Effector memory CD8-positive, alpha-beta T cell (primary cell): Measurements from ENCODE around the gene CRIM1.

Experiments
- ATAC-seq: fragments of 150-1000 bp; cut with Tn5 transposase; replicated peaks from 2 replicates; pipeline ENCODE4 v1.10.0; 2021; ENCODE audit warnings: mild to moderate bottlenecking, moderate library complexity
- DNase-seq, 3 experiments: peaks; one replicate each; pipeline ENCODE4 v3.0.0; 2021
- H3K27ac Mint-ChIP-seq, 2 donors: one replicate each; pipeline ENCODE4 v1.8.0; 2022; ENCODE audit warnings: mild to moderate bottlenecking in 2 of 2, mixed read lengths in 2 of 2, moderate library complexity in 2 of 2
- H3K27me3 Mint-ChIP-seq, 2 donors: one replicate each; pipeline ENCODE4 v1.8.0; 2022; ENCODE audit warnings: mixed read lengths in 2 of 2
- H3K36me3 Mint-ChIP-seq: one replicate; pipeline ENCODE4 v1.8.0; 2022; ENCODE audit warnings: mild to moderate bottlenecking, moderate library complexity, mixed read lengths; ENCODE audit not compliant: insufficient read depth
- H3K4me1 Mint-ChIP-seq, 2 donors: one replicate each; pipeline ENCODE4 v1.8.0; 2022; ENCODE audit warnings: low read depth in 2 of 2, mixed read lengths in 2 of 2
- H3K4me3 Mint-ChIP-seq, 2 donors: one replicate each; pipeline ENCODE4 v1.8.0; 2022; ENCODE audit warnings: mild to moderate bottlenecking in 2 of 2, mixed read lengths in 2 of 2, moderate library complexity in 2 of 2
- H3K9me3 Mint-ChIP-seq, 2 donors: one replicate each; pipeline ENCODE4 v1.8.0; 2022; ENCODE audit warnings: mixed read lengths in 2 of 2

CRIM1 gene

DNA sequence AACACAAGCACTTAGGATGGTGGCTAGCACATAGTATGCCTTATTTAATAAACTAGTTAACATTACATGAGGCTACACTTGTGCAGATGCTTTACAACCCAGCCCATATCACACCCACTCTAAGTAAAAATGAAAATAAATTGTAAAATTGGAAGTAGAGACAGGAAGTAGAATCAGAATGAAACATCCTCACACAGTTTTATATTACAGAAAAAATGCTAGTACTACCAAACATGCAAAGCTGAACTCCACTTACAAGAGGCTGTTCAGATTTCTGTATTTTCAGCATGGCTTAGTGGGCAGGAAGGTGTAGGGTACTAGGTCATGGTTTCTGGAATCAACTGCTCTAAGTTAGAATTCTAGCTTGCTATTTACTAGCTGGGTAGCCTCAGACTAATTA, 18.2 kb upstream of the CRIM1 start:
- DNase-seq (no peak), ATAC-seq (no peak)
- Mint-ChIP-seq H3K4me1 (peaks cover 0 to 6% of the 10 kb centered on the region in 2 donors), H3K27ac (peak overlapping the region in 1 of 2 donors; percentile 38), H3K36me3 (no peaks in the 10 kb centered on the region), H3K27me3 (peaks cover 0 to 4% of the 10 kb centered on the region in 2 donors), H3K9me3 (no peaks in the 10 kb centered on the region), H3K4me3 (no peak overlapping the region)

DNA sequence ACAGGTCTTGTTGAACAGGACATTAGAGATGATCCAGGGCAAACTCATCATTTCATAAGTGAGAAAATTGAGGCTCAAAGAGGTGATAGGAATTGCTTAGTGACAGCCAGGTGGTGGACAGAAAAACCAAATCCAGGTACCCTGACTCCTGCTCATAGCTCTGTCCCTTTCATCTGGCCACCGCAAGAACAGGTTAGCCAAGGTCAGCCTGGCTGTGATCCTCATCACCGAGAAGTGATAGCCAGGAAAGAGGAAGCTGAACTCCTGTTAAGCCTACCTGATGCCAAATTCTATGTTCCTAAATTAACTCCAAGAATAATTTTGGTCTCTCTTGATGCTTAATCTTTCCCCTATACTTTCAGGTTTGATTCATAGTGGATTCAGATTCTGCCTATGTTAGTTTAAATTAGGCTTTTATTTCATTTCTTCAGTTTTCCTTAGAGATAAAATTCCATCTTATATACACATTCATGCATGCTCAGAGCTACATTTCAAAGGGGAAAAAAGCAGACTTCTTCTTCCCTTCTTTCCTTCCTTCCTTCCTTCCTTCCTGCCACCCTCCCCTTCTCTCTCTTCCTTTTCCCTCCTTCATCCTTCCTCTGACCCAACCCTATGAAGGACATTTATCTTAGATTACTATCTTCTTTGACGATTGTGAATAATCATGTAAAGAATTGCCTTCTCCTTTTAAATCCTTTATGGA, 17.3 kb upstream of the CRIM1 start:
- DNase-seq: no peak
- no peaks in the 10 kb centered on the region for H3K9me3 Mint-ChIP-seq

DNA sequence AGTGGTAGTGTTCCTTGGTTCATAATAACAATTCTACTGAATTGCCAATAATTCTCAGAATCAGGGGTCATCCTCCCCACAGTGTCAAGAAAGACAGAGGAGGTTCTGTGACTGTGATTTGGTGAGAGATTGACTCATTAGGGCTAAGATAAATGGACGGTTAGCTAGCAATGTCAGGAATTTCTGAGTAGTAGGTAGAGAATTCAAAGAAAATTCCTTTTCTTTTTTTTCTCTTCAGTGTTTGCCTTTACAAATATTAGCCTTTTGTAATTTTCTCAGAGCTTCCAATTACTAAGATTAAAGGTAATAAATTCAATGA, 16.8 kb upstream of the CRIM1 start:
- no peak for ATAC-seq

More for the DNA sequence above, 17.3 kb upstream of the CRIM1 start:
- no peak overlapping the region for H3K27ac Mint-ChIP-seq
- H3K4me3 Mint-ChIP-seq: no peak overlapping the region
- H3K4me1 Mint-ChIP-seq: peaks cover 0 to 6% of the 10 kb centered on the region in 2 donors
- no peak for ATAC-seq
- no peaks in the 10 kb centered on the region for H3K36me3 Mint-ChIP-seq
- peaks cover 2 to 4% of the 10 kb centered on the region in 2 donors for H3K27me3 Mint-ChIP-seq

DNA sequence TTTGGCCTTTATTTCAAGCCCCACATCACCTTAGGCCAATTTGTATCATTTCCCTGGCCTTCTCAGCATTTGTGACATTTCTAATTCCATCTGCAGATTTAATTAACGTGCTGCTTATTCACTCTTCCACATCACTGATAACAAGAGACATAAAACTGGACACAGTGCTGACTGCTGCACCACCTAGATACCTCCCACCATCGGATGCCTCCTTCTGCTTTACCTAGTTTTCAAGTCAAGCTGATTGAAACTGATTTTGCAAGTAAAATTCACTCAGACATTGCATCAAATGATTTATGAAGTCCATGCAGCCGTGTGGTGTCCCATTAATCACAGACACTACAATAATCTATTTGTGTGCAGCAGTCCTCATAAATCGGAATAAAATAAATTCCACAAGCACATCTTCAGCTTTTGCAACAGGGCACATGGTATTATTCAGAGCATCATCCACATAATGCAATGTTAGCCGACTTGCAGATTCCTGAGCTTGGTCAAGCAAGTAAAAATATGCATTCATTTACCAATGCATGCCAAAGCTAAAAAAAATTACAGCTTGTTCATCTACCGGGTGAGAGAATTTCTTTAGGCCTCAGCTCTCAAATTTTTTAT, 15.9 kb upstream of the CRIM1 start:
- no peak overlapping the region for H3K27ac Mint-ChIP-seq
- ATAC-seq (no peak), DNase-seq (no peak)
- H3K9me3 Mint-ChIP-seq: no peaks in the 10 kb centered on the region
- H3K27me3 Mint-ChIP-seq: peaks cover 4 to 13% of the 10 kb centered on the region in 2 donors
- no peak overlapping the region for H3K4me3 Mint-ChIP-seq
- H3K36me3 Mint-ChIP-seq: no peaks in the 10 kb centered on the region
- H3K4me1 Mint-ChIP-seq: no peaks in the 10 kb centered on the region

More for the DNA sequence above, 16.8 kb upstream of the CRIM1 start:
- Mint-ChIP-seq H3K36me3 (no peaks in the 10 kb centered on the region), H3K27me3 (peaks cover 4 to 7% of the 10 kb centered on the region in 2 donors), H3K9me3 (no peaks in the 10 kb centered on the region), H3K4me1 (peaks cover 0 to under 1% of the 10 kb centered on the region in 2 donors), H3K4me3 (no peak overlapping the region), H3K27ac (no peak overlapping the region)
- DNase-seq: no peak

DNA sequence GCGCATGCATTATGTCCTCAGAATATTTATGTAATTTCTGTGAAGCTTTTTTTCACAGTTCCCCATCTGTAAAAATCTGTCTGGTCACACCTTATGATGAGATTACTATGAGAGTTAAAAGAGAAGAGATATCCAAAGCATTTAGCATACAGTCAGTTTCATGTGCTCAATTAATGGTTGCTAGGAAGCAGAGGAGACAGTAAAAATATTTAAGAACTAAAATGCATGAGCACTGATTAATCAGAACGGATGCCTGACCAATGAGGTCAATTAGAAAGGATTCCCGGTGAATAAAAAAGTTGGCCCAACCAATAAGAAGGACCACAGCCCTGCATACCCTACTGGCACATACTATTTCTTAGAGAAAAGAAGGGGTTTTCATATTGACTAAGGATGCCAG, 12.0 kb upstream of the CRIM1 start:
- no peak overlapping the region for H3K27ac Mint-ChIP-seq
- H3K36me3 Mint-ChIP-seq: no peaks in the 10 kb centered on the region
- H3K4me1 Mint-ChIP-seq: no peaks in the 10 kb centered on the region
- ATAC-seq (no peak), DNase-seq (no peak)
- H3K9me3 Mint-ChIP-seq: no peaks in the 10 kb centered on the region
- peaks cover 0 to 22% of the 10 kb centered on the region in 2 donors for H3K27me3 Mint-ChIP-seq
- no peak overlapping the region for H3K4me3 Mint-ChIP-seq

DNA sequence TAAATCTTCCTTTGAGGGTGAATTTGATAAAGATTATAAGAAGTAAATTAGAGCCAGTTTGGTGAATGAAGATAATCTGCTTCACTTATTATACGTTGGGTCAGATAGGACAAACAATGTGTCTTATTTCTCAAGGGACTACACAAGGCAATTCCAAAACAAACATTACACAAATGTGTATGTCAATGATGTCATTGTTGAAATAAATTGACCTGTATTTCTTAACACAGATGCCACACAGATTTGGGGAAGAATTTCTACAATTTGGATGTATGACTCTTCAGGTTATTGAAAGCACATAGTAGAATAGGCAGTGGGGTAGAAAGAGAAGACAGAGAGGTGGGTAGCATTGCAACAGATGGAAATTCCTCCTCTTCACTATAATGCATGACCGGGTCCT, 6.9 kb upstream of the CRIM1 start:
- DNase-seq (no peak), ATAC-seq (no peak)
- no peak overlapping the region for H3K27ac Mint-ChIP-seq
- H3K36me3 Mint-ChIP-seq: no peaks in the 10 kb centered on the region
- H3K4me1 Mint-ChIP-seq: peaks cover 3 to 12% of the 10 kb centered on the region in 2 donors
- no peak overlapping the region for H3K4me3 Mint-ChIP-seq
- H3K27me3 Mint-ChIP-seq: peaks cover 0 to 16% of the 10 kb centered on the region in 2 donors
- no peaks in the 10 kb centered on the region for H3K9me3 Mint-ChIP-seq

DNA sequence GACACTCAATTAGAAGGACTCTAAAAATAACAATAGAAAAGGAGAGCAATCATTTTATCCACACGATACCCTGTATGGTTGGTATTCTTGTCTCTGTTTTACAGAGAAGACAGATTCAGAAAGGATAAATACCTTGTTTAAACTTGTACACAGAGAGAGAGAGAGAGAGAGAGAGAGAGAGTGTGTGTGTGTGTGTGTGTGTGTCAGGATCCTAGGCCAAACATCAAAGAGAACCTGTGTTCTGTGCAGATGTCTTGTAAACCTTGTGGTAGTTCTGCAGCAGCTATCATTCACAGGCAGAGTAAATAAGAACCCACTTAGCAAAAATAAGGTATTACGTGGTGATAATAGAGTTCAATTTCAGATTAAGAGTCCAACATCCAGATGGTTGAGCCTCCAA, 4.3 kb upstream of the CRIM1 start:
- Mint-ChIP-seq H3K27ac (no peak overlapping the region), H3K27me3 (peaks cover 0 to 1% of the 10 kb centered on the region in 2 donors), H3K36me3 (peaks cover 3% of the 10 kb centered on the region), H3K4me3 (no peak overlapping the region), H3K4me1 (peaks cover 12 to 23% of the 10 kb centered on the region in 2 donors), H3K9me3 (no peaks in the 10 kb centered on the region)
- ATAC-seq (no peak), DNase-seq (no peak)

DNA sequence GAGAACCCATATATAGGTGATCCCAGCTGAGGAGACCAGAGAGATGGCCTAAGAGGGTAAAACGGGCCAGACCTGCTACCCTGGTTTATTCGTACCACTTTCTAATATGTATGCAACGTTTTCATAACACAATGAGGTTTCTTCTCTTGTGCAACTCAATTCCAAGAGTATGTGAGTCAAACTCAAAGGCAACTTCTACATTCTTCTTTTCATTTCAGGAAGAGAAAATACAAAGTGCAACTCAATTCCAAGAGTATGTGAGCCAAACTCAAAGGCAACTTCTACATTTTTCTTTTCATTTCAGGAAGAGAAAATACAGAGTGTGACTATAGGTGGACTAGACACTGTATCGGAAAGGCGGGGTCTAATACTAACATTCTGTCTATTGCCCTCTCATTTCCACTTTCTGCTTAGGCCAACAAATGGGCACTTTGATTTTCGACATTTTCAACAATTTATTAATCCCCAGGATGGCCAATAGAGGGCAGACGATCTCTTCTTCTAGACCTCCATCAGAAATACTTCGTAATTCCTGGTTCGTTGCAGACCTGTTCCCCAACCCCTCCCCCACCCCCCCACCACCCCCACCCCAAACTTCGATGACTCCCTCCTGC, 3.7 kb upstream of the CRIM1 start:
- Mint-ChIP-seq H3K4me3 (no peak overlapping the region), H3K27me3 (no peaks in the 10 kb centered on the region), H3K4me1 (peaks cover 12 to 24% of the 10 kb centered on the region in 2 donors), H3K36me3 (peaks cover 3% of the 10 kb centered on the region), H3K9me3 (no peaks in the 10 kb centered on the region), H3K27ac (no peak overlapping the region)
- DNase-seq (peak in 2 of 3 experiments; percentile 16 to 21), ATAC-seq (no peak)

DNA sequence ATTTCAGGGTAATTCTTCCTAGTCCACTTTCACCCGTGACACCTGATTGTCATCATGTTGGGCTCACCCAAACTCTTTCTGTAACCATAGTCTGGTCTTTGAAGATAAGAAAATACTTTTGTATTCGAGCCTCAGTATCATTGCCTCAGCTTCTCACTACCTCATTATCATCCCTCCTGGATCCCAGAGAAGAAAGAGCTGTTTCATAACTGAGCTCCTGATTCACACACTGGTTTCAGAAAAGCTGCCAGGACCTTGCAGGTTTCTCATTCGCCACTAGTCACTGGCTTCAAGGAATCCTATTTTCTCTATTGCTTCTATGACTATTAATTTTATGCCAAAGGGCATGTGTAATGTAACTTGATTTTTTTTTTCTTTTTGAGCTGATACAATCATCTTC, 2.9 kb upstream of the CRIM1 start:
- Mint-ChIP-seq H3K27ac (no peak overlapping the region), H3K36me3 (peaks cover 3% of the 10 kb centered on the region), H3K27me3 (peaks cover 6 to 8% of the 10 kb centered on the region in 2 donors), H3K4me3 (no peak overlapping the region), H3K4me1 (peaks cover 21 to 32% of the 10 kb centered on the region in 2 donors), H3K9me3 (no peaks in the 10 kb centered on the region)
- ATAC-seq (no peak), DNase-seq (no peak)

DNA sequence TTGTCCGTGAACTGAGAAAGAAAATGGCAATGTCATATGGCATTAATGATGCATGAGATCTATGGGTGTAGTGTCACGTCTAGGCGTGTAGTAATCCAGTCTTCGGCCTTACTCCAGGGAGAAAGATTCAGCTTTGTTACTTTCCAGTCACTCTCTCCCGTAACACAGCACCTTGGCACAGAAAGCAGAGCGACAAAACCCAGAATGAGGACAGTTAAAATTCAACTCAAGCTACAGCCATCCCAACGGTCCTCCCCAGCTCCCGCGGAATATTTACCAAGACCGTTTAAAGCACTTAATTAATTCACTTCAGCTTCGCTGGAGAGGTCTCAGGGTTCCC, 797 bp upstream of the CRIM1 start:
- Mint-ChIP-seq H3K27ac (peak overlapping the region in 1 of 2 donors; percentile 27), H3K9me3 (no peaks in the 10 kb centered on the region), H3K36me3 (peaks cover 3% of the 10 kb centered on the region), H3K4me1 (peaks cover 28 to 49% of the 10 kb centered on the region in 2 donors), H3K4me3 (peak overlapping the region; percentile 74 to 97), H3K27me3 (peaks cover 9 to 10% of the 10 kb centered on the region in 2 donors)
- DNase-seq (no peak), ATAC-seq (no peak)

DNA sequence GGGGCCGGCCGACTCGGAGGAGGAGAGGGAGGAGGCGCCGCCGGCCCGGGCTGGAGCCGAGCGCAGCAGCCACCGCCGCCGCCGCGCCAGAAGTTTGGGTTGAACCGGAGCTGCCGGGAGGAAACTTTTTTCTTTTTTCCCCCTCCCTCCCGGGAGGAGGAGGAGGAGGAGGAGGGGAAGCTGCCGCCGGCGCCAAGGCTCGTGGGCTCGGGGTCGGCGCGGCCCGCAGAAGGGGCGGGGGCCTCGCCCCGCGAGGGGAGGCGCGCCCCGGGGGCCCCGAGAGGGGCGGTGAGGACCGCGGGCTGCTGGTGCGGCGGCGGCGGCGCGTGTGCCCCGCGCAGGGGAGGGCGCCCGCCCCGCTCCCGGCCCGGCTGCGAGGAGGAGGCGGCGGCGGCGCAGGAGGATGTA, 316 bp downstream of the CRIM1 start:
- ATAC-seq: peak; percentile 53
- DNase-seq: no peak
- Mint-ChIP-seq H3K36me3 (peaks cover 3% of the 10 kb centered on the region), H3K27me3 (peaks cover 9 to 10% of the 10 kb centered on the region in 2 donors), H3K4me3 (peak overlapping the region; percentile 97 to 98), H3K4me1 (peaks cover 28 to 49% of the 10 kb centered on the region in 2 donors), H3K27ac (peak overlapping the region in 1 of 2 donors; percentile 46), H3K9me3 (no peaks in the 10 kb centered on the region)

DNA sequence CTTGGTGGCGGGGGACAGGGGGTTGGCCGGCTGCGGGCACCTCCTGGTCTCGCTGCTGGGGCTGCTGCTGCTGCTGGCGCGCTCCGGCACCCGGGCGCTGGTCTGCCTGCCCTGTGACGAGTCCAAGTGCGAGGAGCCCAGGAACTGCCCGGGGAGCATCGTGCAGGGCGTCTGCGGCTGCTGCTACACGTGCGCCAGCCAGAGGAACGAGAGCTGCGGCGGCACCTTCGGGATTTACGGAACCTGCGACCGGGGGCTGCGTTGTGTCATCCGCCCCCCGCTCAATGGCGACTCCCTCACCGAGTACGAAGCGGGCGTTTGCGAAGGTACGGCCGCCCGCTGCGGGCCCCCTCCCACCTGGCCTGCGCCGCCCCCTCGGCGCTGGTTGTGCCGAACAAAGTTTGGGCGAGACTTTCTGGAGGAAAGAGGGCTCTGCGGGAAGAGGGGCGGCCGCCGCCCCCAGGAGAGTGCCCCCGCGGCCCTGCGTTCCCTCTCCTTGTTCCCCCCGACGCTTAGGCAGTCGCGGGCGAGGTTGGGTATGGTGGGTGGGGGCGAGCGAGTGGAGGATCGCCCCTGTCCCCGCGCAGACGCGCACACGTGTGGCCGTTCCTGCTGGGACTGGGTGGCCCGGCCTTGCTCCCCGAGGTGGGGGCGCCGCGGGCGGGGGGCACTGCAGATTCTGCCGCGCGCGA, 866 bp downstream of the CRIM1 start:
- Mint-ChIP-seq H3K9me3 (no peaks in the 10 kb centered on the region), H3K27me3 (peaks cover 9 to 10% of the 10 kb centered on the region in 2 donors), H3K4me1 (peaks cover 28 to 49% of the 10 kb centered on the region in 2 donors), H3K27ac (peak overlapping the region in 1 of 2 donors; percentile 86), H3K36me3 (peaks cover 3% of the 10 kb centered on the region), H3K4me3 (peak overlapping the region; percentile 97 to 98)
- DNase-seq (peak in 2 of 3 experiments; percentile 23 to 27), ATAC-seq (no peak)

DNA sequence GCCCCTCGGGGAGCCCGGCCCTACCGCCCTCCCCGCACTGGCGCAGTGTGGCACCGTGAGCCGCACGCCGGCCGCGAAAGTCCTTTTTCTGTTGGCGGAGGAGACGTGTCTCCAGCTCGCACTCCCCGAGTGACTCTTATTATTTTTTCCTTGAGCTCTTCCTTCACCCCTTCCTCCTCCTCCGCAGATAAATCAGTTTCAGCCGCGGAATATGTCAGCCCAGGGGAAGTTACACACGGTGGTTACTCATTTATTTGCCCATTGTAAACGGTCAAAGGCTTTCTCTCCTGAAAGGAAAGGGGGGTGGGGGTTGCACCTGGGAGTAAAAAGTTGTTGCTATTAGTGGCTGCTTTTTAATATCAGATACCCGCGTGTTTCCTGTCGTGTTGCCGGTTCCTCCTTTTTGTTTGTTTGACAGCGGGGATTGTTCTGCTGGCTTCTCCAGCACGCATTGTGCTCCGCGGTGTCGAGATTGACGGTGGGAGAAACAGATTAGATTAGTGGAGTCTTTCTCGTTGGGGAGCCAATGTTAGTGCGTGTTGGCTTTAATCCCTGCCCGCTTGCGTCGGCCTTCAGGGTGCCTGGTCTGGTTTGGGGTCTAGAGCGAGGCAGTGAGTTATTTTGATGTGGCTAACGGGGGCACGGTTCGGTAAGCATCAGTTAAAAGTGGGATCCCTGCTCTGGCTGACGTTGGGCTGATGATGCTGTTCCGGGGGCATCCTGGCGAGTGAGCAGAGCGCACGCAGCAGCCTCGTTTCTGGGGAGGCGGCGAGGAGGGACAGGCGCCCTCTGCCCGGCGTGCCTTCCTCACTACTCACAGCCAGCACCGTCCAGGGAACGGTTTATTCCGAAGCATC, 1.6 kb downstream of the CRIM1 start:
- ATAC-seq (peak; percentile 45), DNase-seq (peak in 2 of 3 experiments; percentile 12 to 23)
- Mint-ChIP-seq H3K27me3 (peaks cover 9 to 10% of the 10 kb centered on the region in 2 donors), H3K27ac (peak overlapping the region; percentile 86), H3K4me1 (peaks cover 28 to 48% of the 10 kb centered on the region in 2 donors), H3K4me3 (peak overlapping the region; percentile 97 to 98), H3K36me3 (peaks cover 3% of the 10 kb centered on the region), H3K9me3 (no peaks in the 10 kb centered on the region)
